ENCODE results near the gene ARHGEF39.

GRCh38 chr9:35666045-35666444 lies 1.1 kb upstream of the ARHGEF39 start:
- no peak for TF ChIP-seq EZH2 (IDR thresholded peaks at IDR 0.05; ENCODE audit: insufficient read depth, poor library complexity, severe bottlenecking)
- no peak for TF ChIP-seq EZH2phosphoT487 (IDR thresholded peaks at IDR 0.05; ENCODE audit: insufficient read depth, low read depth)
